ACHN (cell line): ENCODE data around the gene SLC4A9.

Experiments
- DNase-seq: peaks from one replicate; pipeline ENCODE4 v3.0.0-alpha.2; 2015
- in situ Hi-C: cut with HindIII; loops from 2 replicates; pipeline ENCODE4 v1.10.0; 2017; ENCODE audit warnings: low sequenced_read_pairs, low pct_ligation_motif_present, low pct_unique_long_range_greater_than_20kb

Gene SLC4A9, protein sequence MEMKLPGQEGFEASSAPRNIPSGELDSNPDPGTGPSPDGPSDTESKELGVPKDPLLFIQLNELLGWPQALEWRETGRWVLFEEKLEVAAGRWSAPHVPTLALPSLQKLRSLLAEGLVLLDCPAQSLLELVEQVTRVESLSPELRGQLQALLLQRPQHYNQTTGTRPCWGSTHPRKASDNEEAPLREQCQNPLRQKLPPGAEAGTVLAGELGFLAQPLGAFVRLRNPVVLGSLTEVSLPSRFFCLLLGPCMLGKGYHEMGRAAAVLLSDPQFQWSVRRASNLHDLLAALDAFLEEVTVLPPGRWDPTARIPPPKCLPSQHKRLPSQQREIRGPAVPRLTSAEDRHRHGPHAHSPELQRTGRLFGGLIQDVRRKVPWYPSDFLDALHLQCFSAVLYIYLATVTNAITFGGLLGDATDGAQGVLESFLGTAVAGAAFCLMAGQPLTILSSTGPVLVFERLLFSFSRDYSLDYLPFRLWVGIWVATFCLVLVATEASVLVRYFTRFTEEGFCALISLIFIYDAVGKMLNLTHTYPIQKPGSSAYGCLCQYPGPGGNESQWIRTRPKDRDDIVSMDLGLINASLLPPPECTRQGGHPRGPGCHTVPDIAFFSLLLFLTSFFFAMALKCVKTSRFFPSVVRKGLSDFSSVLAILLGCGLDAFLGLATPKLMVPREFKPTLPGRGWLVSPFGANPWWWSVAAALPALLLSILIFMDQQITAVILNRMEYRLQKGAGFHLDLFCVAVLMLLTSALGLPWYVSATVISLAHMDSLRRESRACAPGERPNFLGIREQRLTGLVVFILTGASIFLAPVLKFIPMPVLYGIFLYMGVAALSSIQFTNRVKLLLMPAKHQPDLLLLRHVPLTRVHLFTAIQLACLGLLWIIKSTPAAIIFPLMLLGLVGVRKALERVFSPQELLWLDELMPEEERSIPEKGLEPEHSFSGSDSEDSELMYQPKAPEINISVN

DNA sequence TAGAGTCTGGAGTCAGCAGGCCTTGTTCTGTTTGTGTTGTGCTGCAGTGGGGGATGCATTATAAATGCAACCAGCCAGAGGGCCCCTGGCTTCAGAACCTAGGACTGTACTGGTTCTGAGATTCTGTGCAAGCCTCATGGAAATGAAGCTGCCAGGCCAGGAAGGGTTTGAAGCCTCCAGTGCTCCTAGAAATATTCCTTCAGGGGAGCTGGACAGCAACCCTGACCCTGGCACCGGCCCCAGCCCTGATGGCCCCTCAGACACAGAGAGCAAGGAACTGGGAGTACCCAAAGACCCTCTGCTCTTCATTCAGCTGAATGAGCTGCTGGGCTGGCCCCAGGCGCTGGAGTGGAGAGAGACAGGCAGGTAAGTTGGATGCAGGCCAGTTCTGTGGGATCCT lies at the start of gene SLC4A9:
Gene SLC4A9 (plus strand): TSS at position 94 of the 400 bp plus-strand sequence. CDS start 43 bp downstream, at position 137.
- in situ Hi-C loops = no loop called here

DNA sequence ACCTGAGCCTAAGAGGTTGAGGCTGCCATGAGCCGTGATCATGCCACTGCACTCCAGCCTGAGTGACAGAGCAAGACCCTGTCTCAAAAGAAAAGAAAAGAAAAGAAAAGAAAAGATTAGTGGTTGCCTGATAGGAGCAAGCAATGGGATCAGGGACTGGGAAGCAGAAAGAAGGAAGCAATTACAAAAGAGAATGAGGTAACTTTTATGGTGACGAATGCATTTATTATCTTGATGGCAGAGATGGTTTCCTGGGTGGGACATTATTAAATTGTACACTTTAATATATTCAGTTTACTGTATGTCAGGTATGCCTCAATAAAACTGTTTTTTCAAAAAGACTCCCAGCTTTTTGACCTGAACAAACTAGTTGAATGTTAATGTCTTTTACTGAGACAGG lies 49.6 kb upstream of the SLC4A9 start:
- no peak for DNase-seq
- in situ Hi-C loops = no loop called here

More for the DNA sequence above, at the start of gene SLC4A9:
- DNase-seq = no peak

DNA sequence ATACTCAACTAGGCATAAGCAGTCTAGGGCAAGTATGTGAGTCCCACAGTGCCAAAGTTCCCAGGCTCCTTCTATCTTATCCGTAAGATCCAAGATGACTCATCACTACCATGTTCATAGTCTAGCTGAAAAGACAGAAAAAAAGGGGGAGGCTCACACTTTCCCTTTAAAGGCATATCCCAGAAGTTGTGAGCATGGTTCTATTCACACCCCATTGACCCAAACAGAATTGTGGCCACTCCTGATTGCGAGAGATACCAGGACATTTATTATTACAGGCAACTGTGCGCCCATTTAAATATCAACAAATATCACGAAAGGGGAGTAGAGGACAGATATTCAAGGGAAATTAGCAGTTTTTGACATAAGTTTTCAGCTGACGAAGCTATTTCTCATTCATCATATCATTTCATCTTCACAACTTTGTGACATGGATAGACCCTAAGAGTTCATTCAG lies 49.0 kb upstream of the SLC4A9 start:
- in situ Hi-C loops = no loop called here
- DNase-seq = peak; percentile 83

DNA sequence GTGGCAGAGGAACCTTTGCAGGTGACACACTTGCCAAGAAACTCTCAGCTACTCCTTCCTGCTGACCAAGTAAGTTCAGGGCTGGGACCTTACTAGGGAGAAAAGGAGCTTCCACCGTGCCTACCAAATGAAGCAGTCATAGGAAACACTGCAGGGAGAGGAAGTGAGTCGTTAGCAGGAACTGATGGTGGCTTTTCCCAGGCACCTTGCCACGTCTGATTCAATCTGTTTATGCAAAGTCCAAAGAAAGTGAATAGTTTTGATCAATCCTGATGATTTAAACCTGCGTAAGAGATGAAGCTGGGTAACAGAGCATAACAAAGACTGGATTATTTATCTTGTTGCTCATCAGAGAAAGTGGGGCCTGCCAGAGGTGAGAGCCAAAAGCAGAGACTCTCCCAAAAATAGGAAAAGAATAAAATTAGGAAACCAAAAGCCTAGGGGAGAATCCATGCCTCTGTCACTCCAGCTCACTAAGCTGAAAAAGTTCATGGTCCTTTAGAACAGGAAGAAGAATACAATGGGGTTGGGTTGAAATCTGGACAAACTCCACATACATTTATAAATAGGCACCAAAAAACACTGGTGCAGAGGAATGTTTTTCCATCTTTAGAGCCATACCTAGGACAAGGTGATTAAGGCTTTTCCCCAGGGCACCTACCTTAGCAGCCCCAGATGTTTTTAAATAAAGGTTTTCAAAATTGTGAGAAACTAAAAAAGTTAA lies 47.8 kb upstream of the SLC4A9 start:
- in situ Hi-C loops = no loop called here
- peak; percentile 57 for DNase-seq

DNA sequence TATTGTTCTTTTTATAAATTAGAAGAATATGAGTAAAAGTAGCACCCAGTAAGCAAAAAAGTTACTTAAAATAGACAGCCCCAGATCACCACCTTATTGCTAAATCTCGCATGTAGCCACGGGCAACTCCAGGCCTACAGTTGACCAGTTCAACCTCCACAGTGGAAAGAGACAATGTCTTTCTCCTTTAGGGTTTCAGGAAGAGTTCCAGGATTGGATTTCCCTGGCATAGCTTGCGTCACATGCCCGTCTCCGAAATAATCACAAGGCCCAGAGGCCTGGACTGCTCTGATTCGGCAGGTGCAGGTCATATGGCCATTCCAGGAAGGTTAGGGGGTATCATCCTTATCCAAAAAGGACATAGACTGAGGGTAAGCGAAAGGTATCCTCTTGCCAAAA lies 47.2 kb upstream of the SLC4A9 start:
- in situ Hi-C loops = no loop called here

DNA sequence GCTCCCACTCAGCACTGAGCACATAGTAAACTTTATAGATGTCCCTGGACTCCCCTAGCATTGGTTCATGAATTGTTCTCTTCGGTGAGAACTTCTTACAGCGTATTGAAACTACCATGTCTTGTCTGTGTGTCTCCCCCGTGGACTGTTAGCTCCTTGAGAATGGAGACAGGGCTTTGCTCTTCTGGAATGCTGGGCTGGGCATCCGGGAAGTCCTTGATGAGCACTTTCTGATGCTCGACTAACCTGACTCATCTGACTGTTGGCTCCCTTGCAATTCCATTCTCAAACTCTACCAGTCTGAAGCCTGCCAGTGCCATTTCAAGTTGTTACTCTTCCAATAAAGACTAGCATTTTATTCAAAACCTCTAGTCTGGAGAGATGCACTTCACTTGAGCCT lies 42.1 kb upstream of the SLC4A9 start:
- DNase-seq = peak; percentile 74
- in situ Hi-C loops = no loop called here

More for the DNA sequence above, 47.2 kb upstream of the SLC4A9 start:
- no peak for DNase-seq

DNA sequence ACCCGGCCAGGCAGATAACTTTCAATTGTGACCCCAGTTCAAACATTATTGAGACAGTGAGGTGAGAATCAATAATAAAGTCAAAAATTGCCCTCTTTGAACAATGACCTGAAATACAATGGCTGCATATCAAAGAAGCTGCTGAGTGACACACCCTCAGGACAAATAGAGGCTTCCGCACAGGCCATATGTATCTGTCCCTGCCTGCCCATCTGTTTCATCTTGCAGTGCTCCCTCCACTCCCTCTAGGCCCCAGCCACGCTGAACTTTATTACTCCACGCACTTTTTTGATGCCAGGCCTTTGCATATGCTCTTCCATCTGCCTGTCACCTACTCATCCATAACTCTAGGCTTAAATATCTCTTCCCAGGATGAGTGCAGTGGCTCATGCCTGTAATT lies 41.2 kb upstream of the SLC4A9 start:
- in situ Hi-C loops = no loop called here
- DNase-seq = no peak

DNA sequence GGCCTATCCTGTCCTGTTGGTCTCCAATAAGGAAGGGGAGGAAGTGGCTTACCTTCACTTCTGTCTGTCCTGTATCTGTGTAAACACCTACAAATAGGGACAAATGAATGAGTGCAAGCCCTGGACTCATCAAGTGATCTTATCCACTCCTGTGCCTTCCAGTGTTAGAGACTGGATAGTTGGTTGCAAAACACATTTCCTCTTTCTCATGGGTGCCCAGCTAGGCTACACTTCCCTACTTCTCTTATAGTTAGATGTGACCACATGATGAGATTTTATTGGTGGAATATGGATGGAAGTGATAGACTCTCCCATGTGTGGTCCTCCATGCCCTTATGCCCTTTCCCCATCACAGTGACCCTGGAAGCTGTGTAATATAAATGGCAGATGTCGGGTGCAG lies 40.2 kb upstream of the SLC4A9 start:
- no peak for DNase-seq
- in situ Hi-C loops = no loop called here

DNA sequence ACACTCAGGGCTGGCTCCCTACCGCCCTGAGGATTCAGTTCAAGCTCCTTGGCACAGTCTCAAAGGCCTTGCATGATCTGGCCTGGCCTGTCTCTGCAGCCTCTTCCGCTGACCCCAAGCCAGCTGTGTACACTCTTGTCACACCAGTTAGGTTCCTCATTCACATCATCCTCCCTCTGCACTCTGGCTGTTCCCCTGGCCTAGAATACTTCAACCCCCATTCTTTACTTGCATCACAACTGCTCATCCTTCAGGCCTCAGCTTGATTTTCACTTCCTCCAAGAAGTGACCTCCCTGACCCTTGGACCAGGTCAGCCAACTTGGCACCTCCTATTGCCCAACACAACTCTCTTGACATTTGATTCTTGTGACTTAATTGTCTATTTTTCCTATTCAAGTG lies 38.2 kb upstream of the SLC4A9 start:
- no peak for DNase-seq
- in situ Hi-C loops = no loop called here

DNA sequence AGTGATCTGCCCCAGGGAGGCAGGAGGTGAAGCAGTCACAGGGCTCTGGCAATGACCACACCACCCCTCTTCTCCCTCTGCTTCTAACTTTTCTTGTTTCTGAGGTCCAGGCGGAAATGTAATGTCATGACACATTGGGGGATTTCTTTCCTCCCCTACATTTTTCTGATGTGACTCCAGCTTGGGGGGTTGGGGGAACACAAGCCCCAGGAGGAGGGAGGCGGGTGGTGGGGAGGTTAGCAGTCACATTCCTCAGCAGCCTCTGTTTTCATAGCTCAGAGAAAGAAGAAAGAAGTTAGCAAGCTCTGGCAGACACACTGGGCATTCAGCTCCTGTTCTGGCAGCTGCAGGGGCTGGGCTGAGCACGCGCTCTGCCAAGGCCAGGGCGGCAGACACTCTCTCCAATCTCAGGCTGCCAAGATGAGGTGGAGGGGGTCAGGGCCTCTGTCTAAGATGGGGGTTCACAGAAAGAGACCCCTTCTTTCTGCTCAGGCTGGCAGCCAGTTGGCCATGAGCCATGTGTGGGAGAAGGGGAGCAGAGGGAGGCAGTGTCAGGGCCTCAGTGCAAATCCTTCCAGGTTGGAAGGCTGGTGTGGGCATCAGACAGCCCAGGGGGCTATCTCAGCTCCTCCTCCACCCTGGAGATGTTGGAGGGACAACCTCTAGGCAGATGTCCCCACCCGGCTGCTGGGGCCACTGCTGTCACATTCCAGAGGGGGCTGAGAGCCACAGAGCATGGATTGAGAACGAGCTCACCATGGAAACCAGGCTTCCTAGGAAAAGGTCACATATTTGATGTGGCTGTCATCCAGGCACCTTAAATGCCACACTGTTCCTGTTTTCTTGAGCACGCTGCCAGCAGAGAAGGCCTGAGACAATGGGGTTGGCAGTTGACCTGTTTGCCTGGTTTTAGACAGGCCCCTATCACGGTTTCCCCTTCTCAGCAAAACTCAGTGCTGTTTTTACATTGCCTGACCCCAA lies 37.0 kb upstream of the SLC4A9 start:
- peak; percentile 73 for DNase-seq
- in situ Hi-C loops = no loop called here

DNA sequence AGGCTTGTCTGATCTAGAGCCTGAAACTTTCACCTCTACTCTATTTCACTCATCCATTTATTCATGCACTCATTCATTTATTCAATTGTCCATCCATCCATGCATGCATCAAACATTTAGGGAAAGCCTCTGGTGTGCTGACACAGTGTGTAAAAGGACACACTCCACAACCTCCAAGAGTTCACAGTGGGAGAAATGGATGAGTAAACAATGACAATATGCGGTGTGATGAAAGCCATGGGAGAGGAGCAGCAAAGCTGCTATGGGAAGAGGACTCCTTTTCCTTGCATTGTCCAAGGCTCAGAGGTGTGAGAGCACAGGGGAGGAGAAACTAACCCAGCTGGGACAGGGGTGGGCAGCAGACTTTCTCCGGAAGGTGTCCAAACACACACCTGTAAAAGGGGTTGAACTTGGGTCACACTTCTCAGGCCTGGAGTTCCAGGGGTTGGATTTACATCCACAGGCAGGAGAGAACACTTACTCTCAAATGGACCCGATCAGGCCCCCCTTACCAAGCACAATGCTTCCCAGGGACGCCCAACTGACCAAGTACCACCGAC lies 35.9 kb upstream of the SLC4A9 start:
- in situ Hi-C loops = no loop called here
- no peak for DNase-seq

DNA sequence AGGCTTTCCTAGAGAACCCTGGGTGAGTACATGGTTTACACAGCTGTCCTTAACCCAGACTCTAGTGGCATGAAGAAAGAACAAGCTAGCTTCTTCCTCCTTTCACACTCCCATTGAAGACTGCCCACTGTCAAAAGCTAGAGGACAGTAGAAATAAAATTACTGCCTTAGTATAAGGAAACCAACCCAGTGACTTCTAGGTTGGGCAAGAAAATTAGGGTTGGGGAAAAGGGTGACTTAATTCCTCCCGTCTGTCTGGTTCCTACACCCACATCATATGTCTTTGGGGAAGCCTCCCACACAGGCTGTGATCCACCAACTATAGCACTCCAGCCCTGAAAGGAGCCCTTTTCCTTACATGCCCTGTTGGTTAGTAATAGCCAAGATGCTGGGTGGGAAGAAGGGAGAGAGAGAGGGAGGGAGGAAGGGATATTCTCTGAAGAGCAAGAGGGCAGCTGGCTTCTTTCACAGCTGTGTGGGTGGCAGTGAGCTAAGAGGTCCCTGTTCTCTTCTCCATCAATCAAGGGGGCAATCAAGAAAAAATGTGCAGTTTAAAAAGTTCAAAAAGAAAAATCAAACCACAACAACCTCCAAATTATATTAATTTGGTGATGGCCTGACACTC lies 35.3 kb upstream of the SLC4A9 start:
- in situ Hi-C loops = no loop called here
- DNase-seq = no peak

DNA sequence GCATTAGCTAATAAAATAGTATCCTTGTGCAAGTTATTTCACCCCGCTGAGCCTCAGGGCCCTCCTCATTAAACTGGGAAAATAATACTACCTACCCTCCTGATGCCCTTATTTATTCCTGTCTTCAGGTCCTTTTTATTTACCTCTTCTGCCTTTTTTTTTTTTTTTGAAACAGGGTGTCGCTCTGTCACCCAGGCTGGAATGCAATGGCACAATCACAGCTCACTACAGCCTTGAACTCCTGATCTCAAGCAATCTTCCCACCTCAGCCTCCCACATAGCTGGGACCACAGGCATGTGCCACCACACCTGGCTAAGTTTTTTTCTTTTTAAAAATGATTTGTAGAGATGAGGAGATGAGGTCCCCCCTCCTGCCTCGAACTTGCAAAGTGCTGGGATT lies 34.5 kb upstream of the SLC4A9 start:
- in situ Hi-C loops = no loop called here
- DNase-seq = no peak

DNA sequence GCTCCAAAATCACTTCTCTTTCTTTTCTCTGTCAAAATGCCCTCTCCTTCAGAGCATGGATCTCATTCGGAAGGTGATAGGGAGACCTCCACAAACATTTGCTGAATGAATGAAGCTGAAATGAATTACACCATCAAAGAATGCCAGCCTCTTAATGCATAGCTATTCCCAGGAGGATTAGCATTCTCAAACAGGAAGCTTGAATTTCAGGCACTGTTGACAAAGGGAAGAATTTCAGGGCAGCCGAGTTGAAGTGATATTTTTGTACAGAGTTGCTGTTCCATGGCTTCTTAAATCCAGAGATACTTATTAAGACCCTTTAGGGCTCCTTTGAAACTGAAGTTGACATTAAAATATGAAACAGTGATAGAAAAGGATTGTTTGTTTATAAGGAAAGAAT lies 32.4 kb upstream of the SLC4A9 start:
- in situ Hi-C loops = no loop called here
- DNase-seq = no peak

DNA sequence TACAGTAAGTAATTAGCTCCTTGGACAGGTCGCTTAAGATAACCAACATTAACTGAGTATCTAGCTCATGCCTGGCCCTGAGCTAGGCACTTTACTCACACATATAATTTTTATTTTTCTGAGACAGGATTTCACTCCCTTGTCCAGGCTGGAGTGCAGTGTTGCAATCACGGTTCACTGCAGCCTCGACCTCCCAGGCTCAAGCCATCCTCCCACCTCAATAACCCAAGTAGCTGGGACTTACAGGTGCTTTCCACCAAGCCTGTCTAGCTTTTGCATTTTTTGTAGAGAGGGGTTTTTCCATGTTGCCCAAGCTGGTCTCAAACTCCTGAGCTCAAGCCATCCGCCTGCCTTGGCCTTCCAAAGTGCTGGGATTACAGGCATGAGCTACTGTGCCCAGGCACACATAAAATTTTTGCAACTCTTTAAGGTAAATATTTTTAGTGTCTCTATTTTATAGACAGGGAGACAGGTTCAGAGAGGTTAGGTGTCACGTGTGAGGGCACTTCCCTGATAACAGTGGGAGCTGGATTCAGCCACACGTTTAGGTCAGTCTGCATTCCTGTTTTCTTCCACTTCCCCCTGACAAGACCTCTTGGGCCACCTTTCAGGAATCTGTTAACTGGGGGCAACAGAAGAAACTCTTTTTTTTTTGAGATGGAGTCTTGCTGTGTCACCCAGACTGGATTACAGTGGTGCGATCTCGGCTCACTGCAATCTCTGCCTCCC lies 31.8 kb upstream of the SLC4A9 start:
- in situ Hi-C loops = no loop called here
- DNase-seq = no peak

DNA sequence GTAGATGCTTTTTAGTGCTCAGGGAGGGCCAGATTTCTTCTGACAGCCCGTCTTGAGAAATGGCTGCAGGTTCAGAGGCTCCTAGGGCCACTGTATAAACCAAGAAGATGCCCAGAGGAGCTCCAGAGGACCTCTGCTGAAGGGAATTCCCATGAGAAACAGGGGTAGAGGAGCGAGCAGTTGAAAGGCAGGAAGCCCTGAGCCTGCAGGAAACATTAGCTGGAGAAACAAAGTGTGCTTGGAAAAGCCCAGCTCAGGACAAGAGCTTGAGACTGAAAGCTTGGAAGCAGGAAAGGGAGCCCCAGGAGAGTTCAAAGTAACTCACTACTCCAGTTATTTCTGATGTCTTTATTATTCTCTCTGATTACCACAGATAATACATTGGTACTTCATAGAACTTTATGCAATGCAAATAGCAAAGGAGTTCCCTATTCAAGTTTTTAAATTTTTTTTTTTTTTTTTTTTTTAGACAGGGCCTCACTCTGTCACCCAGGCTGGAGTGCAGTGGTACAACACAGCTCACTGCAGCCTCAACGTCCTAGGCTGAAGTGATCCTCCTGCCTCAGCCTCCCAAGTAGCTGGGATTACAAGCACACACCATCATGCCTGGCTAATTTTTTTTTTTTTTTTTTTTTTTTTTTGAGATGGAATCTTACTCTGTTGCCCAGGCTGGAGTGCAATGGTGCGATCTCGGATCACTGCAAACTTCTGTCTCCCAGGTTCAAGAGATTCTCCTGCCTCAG lies 30.1 kb upstream of the SLC4A9 start:
- no peak for DNase-seq
- in situ Hi-C loops = no loop called here
